Measurements from ENCODE around the gene LITAF. TPM values are rescaled to one million over a fixed set of nuclear protein-coding genes. Genes with fewer than 3 reads are reported as not detected.

The LITAF gene
- total RNA-seq (2014; rRNA removed; shearing (Covaris generic)): 98.1 and 120 TPM in 2 replicates

DNA sequence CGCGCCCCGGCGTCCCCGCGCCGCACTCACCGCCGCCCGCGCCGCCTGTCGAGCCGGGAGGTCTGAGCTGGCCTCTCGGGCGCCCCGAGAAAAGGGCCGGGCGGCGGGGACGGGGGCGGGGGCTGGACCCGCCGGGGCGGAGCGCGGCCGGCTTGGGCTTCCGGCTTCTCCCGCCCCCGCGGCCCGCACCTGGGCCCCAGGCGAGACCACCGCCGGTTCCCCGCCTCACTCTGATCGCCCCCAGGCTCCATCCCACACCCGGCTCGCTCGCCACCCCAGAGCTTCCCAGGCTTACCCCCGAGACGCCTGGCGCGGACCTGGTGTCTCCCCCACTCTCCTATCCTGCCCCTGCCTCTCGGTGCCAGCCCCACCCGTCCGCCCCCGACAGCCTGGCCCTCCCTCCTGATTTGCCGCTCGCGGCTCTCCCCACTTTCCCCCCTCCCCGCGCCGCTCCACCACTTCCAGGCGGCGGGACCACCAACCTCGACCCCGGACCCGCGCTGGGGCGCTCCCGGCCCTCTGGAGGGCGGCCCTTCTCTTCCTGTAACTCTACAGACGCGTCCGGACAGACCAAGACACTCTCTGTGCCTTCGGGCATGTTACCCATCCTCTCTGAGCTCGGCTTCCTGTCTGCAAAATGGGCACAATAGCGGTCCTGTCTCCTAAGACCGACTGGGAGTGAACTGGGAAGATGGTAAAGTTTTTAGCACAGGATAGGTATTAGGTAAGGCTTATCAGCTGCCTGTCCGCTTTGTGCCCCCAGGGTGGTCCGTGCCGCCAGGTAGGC lies at the start of gene LITAF:
Gene LITAF, minus strand, starts transcription at position 64 of the 787 bp plus-strand sequence. CDS start 30,189 bp downstream, outside the sequence.
- DNase-seq (ENCODE audit: low spot score): no peak

DNA sequence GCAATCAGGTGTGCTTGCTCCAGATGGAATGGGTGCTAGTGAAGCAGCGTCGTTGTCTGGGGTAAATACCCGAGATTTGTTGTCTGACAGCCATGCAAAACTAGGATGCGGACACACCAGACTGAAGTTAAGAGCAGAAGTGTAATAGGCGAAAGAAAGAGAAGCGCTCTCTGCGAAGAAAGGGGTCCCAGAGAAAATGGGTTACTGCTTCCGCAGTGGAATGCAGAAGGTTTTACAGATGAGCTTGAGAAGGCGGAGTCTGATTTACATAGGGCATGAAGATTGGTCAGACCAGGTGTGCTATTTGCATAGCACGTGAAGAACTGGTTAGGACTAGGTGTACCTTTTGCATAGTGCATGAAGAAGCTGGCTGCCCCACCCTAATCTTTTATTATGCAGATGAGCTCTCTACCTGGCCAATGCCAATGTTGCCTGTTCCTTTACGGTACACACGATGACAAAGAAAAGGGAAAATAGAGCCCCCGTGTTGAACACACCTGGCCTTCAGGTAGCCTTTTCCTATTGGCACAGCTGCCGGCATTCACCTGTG lies 49.5 kb upstream of the LITAF start:
- no peak for DNase-seq (ENCODE audit: low spot score)

- DNase-seq (ENCODE audit: low spot score): no peak
Measured at GRCh38 chr16:11635679-11636171, 49.0 kb upstream of the LITAF start.

DNA sequence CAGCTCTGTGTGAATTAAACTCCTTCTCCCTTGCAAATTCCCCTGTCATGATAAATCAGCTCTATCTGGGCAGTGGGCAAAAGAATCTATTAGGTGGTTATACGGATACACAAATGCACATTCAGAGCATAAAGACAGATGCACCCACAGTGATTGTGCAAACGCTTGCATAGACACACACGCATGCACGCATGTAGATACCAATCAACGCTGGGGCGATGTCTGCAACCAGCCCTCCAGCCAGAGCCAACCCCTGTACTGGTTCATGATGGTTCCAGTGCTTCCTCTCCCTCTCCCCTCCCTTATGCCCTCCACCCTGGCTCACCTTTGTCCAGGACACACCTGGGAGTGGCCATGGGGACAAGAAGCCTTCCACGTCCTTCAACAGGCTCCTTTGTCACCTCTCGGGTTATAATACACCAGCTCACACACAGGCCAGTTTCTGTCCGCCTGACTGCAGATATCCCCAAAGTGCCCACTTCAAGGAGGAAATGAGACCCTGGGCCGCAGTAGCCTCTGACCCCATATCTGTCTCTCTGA lies 48.5 kb upstream of the LITAF start:
- no peak for DNase-seq (ENCODE audit: low spot score)

DNA sequence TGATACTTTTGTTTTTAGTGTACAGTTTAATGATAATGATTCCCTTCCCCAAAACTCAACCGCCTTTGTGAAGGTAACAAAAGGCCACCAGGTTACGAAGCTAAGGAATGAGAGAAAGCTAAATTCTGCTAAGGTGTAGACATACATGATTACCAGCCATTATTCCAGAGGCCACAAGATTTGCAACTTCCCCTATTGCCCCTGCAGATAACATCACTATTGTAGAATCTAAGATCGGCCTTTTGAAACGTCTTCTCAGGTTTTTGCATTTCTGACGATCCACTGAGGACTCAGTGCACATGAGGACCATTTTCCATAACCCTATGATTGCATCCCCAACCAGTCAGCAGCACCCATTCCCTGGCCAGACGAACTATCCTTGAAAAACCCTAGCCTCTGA lies 47.6 kb upstream of the LITAF start:
- no peak for DNase-seq (ENCODE audit: low spot score)

DNA sequence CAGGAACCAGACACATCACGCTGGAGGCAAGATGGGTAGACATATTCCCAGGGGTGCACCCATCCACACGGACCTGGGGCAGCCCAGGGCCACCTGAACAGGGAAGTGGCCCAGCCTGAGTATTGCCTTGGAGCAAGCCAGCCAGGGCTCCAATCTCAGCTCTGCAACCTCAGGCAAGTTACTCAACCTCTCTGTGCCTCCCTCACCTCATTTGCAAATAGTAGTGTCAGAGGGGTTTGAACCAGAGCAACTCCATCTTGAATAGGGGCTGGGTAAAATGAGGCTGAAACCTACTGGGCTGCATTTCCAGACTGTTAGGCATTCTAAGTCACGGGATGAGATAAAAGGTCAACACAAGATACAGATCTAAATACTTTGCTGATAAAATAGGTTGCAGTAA lies 46.4 kb upstream of the LITAF start:
- no peak for DNase-seq (ENCODE audit: low spot score)

GRCh38 chr16:11632455-11632939 lies 45.8 kb upstream of the LITAF start:
- DNase-seq (ENCODE audit: low spot score): no peak

GRCh38 chr16:11631214-11631613 lies 44.5 kb upstream of the LITAF start:
- DNase-seq (ENCODE audit: low spot score): no peak

DNA sequence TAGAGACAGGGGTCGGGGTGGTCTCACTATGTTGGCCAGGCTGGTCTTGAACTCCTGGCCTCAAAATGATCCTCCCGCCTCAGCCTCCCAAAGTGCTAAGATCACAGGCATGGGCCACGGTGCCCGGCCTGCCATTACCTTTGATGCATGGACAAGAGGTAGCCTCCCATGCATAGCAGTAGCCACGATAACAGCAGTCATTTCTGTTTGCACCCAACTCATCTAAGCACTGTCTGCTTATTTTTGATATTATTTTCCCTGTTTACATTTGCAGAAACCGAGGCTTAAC lies 44.0 kb upstream of the LITAF start:
- DNase-seq (ENCODE audit: low spot score): no peak

DNA sequence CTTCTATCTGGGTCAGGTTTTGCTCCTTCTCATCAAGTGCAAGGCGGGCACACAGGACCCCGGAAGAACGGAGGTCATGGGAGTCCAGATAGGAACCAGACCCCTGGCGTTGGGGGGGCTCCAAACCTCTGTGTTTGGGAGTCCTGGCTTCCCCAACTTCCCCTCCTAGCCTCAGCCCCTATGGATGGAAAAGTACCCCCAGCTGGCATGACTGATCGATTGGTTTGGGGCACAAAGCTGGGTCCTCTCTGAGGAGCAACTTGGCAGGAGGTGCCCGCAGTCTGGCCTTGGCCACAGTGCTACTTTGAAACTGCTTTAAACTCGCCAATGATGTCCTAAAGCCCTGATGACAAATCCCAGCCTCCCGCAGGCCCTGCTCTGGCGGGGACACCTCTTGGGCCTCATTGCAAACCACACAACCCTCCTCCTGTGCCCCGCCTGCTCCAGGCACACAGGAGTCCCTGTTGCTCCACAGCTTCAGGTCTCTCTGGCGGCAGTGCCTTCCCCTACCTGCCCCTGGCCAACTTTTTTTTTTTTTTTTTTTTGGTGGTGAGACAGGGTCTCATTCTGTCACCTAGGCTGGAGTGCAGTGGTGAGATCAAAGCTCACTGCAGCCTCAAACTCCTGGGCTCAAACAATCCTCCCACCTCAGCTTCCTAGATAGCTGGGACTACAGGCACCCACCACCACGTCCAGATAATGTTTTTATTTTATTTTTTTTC lies 43.5 kb upstream of the LITAF start:
- DNase-seq (ENCODE audit: low spot score): peak; percentile 67

- DNase-seq (ENCODE audit: low spot score): no peak
Measured at GRCh38 chr16:11629071-11630030, 42.6 kb upstream of the LITAF start.

DNA sequence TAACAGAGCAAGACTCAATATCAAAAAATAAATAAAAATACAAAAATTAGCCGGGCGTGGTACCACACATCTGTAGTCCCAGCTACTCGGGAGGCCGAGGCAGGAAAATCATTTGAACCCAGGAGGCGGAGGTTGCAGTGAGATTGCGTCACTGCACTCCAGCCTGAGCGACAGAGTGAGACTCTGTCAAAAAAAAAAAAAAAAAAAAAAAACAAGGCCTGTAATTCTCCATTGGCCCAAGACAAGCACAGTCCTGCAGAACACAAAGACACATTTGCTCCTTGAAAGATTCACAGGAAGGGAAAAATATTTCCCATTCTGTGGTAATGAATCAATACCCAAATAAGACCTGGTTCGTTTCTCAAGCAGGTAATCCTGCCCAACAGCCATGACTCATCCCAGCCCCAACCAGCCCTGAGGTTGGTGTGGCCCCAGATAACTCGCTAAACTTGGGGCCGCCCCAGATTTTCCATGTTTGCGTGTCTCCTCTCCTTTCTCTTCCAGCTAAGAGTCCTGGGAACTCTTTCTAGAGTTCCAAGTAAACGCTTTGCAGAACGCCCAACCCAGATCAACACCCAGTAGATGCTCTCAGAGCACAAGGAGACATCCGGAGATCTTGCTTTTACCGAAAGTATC lies 41.2 kb upstream of the LITAF start:
- peak; percentile 83 for DNase-seq (ENCODE audit: low spot score)

- no peak for DNase-seq (ENCODE audit: low spot score)
Measured at GRCh38 chr16:11627292-11627663, 40.6 kb upstream of the LITAF start.

DNA sequence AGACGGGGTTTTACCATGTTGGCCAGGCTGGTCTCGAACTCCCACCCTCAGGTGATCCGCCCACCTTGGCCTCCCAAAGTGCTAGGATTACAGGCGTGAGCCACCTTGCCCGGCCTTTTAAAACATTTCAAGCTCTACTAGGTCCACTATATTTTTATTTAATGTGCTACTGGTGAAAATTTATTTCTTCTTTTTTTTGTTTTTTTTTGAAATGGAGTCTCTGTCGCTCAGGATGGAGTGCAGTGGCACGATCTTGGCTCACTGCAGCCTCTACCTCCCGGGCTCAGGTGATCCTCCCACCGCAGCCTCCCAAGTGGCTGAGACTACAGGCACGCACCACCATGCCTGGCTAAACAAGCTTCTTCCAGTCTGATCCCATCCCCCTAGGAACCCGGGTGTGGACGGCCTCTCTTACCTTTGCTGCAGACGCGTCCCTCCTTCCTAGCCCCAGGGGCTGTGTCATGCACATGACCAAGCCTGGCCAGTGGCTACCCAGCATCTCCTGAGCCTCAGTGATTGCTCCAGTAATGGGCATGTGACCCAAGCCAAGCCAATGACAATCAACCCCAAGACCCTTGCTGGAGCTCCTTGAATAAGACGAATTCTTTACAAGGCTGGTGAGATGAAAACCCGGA lies 40.1 kb upstream of the LITAF start:
- DNase-seq (ENCODE audit: low spot score): no peak

DNA sequence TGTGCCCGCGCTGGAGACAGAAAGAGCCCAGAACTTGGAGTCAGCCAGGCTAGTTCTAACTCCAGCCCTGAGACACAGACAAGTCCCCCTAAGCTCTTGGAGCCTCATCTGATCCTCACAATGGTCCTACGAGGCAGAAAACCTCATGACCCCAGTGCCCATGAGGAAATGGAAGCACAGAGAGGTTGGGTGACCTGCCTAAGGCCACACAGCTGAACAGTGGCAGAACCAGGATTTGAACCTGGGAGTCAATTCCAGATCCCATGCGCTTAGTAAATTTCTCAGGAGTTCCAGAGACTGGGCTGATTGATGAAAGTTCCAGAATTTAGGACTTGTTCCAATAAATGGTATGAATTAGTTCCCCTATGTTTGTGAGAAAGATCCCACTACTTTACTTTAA lies 39.0 kb upstream of the LITAF start:
- DNase-seq (ENCODE audit: low spot score): no peak

DNA sequence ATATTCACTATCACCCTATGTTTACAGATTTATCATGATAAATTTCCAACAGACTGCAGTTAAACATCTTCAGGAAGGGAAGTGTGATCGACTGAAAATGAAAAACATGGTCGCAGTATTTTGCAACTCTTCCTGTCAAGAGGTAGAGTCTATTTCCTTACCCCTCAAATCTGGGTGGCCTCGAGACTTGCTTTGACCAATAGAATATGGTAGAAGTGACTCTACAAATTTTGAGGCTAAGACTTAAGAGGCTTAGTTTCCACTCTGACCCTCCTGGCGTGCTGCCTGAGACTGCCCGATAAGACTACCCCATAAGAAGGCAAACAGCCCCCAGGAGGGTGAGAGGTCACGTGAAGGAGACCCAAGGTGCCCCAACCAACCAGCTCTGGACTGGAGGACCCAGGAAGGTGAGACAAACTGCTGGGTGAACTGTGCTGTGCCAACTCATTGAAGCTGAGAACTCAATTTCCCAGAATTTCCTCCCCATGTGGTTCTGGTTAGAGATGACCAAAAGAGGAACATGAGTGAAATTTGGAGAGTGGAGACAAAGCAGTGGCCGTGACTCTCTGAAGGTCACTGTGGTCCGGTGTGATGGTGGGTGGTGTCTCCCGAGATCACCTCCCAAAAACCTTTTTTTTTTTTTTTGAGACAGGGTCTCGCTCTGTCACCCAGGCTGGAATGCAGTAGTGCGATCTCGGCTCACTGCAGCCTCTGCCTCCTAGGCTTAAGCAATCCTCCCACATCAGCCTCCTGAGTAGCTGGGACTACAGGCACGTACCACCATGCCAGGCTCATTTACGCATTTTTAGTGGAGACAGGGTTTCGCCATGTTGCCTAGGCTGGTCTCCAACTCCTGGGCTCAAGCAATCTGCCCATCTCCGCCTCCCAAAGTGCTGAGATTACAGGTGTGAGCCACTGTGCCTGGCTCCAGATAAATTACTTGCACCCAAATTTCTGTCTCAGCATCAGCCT lies 38.2 kb upstream of the LITAF start:
- no peak for DNase-seq (ENCODE audit: low spot score)

DNA sequence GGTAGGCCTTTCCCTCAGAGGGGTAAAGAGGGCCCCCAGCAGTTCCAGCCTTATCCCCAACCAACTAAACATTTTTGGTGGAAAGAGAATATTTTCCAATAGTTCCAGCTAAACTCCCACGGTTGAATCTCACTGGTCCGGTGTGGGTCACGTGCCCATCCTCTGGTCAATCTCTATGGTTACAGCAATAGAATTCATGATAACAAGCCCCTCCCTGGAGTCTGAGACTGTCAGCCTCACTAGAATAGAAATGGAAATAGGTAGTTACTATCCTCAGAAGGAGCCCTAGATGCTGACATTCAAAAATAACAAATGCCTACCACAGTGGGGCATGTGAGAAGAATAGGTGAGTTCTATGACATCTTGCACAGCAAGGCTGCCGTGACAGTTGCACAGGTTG lies 37.5 kb upstream of the LITAF start:
- no peak for DNase-seq (ENCODE audit: low spot score)

- peak; percentile 81 for DNase-seq (ENCODE audit: low spot score)
Measured at GRCh38 chr16:11621920-11622651, 35.4 kb upstream of the LITAF start.

GRCh38 chr16:11621539-11621919 lies 34.8 kb upstream of the LITAF start:
- DNase-seq (ENCODE audit: low spot score): no peak

Measured in H4 (cell line).